ENCODE results near the gene STRA6.

STRA6 gene

GRCh38 chr15:74130849-74131627 is 71.5 kb downstream of the STRA6 start:
- no peak for DNase-seq

- DNase-seq, result no peak
Observed at GRCh38 chr15:74130155-74130848, 72.3 kb downstream of the STRA6 start, which contains the start of gene ISLR2. Gene ISLR2 (plus strand): TSS chr15:74130586. CDS start chr15:74132755, 2,169 bp downstream.

GRCh38 chr15:74129586-74130154 is 72.9 kb downstream of the STRA6 start:
- no peak for DNase-seq

All from CD4-positive, alpha-beta T cell treated with Interferon gamma for 1 hour (primary cell).